Bronchial epithelial cell (primary cell): ENCODE data around the gene LINC00632. TPM values are rescaled to one million over a fixed set of nuclear protein-coding genes. Genes with fewer than 3 reads are reported as not detected.

ENCODE experiments used
- DNase-seq: peaks from one replicate; pipeline ENCODE4 v3.0.0-alpha.2; 2010; ENCODE audit warnings: low read depth
- FAIRE-seq: peaks from 2 replicates; lab custom pipeline; 2011; peaks lifted over from hg19 to GRCh38; lab: Jason Lieb, UNC
- H3K27me3 ChIP-seq: 2 replicates; pipeline ENCODE4 v1.5.1; 2011; ENCODE audit warnings: low read length; ENCODE audit not compliant: control insufficient read depth, insufficient read depth
- H3K36me3 ChIP-seq: 2 replicates; pipeline ENCODE4 v1.5.1; 2011; ENCODE audit warnings: low read length; ENCODE audit not compliant: control insufficient read depth, insufficient read depth
- H3K4me3 ChIP-seq: 2 replicates; pipeline ENCODE4 v1.5.1; 2011; ENCODE audit warnings: mild to moderate bottlenecking, low read depth, low read length, control low read depth
- total RNA-seq: library from RNA; depleted of rRNA; stranded (reverse); fragments of >200 nt; gene quantifications from 2 replicates; pipeline ENCODE4 v1.2.1, GENCODE V29; 2014
- TF ChIP-seq, protein P1 (sequence below): IDR thresholded peaks from 2 replicates; pipeline ENCODE4 v1.5.1; 2011; ENCODE audit warnings: mild to moderate bottlenecking, moderate library complexity, low read length, control low read depth, inconsistent platforms; ENCODE audit not compliant: insufficient read depth, severe bottlenecking

Gene LINC00632
- total RNA-seq, 1 donor from 2014 or later: 0.53 TPM

DNA sequence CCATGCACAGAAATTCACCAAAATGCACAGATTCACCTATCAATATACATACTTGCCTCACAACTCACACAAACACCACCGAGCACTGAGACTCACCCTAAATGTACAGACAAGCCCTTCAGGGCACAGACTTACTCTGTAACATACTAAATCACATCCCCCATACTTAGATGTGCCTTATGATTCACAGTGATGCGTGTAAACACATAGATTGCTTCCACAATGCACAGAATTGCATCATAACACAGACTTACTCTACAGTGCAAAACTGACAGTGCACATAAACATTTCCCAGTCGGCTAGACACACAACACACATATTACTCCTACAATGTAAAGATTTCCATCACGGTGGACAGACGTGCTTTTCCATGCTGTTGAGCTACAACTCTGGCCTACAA is 6.2 kb downstream of the LINC00632 start:
- FAIRE-seq (peak; percentile 55), DNase-seq (peak; percentile 72)
- H3K36me3 ChIP-seq: no peaks in the 10 kb centered on the region
- no peak overlapping the region for H3K4me3 ChIP-seq
- TF ChIP-seq, protein P1, sequence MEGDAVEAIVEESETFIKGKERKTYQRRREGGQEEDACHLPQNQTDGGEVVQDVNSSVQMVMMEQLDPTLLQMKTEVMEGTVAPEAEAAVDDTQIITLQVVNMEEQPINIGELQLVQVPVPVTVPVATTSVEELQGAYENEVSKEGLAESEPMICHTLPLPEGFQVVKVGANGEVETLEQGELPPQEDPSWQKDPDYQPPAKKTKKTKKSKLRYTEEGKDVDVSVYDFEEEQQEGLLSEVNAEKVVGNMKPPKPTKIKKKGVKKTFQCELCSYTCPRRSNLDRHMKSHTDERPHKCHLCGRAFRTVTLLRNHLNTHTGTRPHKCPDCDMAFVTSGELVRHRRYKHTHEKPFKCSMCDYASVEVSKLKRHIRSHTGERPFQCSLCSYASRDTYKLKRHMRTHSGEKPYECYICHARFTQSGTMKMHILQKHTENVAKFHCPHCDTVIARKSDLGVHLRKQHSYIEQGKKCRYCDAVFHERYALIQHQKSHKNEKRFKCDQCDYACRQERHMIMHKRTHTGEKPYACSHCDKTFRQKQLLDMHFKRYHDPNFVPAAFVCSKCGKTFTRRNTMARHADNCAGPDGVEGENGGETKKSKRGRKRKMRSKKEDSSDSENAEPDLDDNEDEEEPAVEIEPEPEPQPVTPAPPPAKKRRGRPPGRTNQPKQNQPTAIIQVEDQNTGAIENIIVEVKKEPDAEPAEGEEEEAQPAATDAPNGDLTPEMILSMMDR: no peak
- H3K27me3 ChIP-seq: no peaks in the 10 kb centered on the region

DNA sequence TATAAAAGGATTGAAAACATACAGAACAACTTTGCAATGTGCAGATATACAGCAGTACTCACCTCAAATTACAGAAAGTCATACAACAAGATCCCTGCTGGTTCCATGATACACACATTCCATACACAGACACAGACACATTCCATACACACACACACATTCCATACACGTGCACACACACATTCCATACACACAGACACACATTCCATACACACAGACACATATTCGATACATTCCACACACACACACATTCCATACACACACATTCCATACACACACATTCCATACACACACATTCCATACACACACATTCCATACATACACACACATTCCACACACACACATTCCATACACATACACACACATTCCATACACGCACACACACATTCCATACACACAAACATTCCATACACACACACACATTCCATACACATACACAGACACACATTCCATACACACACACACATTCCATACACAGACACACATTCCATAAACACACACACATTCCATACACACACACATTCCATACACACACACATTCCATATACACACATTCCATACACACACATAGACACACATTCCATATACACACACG is 13.7 kb downstream of the LINC00632 start:
- FAIRE-seq (no peak), DNase-seq (no peak)
- TF ChIP-seq, protein P1: no peak
- Histone ChIP-seq H3K4me3 (no peak overlapping the region), H3K36me3 (no peaks in the 10 kb centered on the region), H3K27me3 (no peaks in the 10 kb centered on the region)

DNA sequence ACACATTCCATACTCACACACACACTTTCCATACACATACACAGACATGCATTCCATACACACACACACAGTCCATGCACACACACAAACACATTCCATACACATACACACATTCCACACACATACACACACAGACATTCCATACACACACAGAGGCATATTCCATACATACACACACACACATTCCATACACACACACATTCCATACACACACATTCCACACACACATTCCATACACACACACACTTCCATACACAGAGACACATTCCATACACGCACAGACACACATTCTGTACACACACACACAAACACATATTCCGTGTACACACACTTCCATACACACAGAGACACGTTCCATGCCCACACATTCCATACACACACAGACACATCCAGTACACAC is 14.8 kb downstream of the LINC00632 start:
- DNase-seq: no peak
- Histone ChIP-seq H3K4me3 (no peak overlapping the region), H3K27me3 (no peaks in the 10 kb centered on the region), H3K36me3 (no peaks in the 10 kb centered on the region)
- TF ChIP-seq, protein P1: no peak
- FAIRE-seq: no peak

DNA sequence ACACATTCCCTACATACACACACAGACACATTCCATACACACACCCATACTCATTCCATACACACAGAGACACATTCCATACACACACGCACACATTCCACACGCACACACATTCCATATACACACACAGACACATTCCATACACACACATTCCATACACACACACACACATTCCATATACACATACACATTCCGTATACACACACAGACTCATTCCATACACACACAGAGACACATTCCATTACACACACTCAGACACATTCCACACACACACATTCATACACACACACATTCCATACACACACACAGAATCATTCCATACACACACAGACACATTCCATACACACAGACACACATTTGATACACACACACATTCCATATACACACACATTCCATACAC is 15.2 kb downstream of the LINC00632 start:
- no peaks in the 10 kb centered on the region for H3K27me3 ChIP-seq
- FAIRE-seq: no peak
- H3K36me3 ChIP-seq: no peaks in the 10 kb centered on the region
- no peak overlapping the region for H3K4me3 ChIP-seq
- TF ChIP-seq, protein P1: no peak
- DNase-seq: no peak

DNA sequence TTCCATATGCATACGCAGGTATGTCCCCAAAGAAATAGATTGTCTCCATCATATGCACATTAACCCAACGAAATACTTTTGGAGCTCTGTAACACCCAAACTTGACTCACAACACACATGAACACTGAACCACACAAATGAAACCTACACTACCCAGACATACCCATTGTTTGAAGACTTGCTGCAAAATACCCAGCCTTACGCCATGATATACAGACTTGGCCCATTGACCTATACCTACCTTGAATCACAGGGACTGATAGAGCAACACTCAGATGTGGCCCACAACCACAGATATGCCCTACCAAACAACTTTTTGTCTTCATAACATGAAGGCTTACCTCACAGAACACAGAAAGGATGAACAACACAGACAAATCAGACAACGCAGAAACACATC is 15.9 kb downstream of the LINC00632 start:
- no peaks in the 10 kb centered on the region for H3K27me3 ChIP-seq
- H3K36me3 ChIP-seq: no peaks in the 10 kb centered on the region
- DNase-seq: no peak
- TF ChIP-seq, protein P1: no peak
- no peak overlapping the region for H3K4me3 ChIP-seq
- no peak for FAIRE-seq
